ENCODE data around the gene TENM3. TPM values are rescaled to one million over a fixed set of nuclear protein-coding genes. Genes with fewer than 3 reads are reported as not detected.

TENM3 gene
- total RNA-seq, 1 donor from 2014 or later: 124 TPM

DNA sequence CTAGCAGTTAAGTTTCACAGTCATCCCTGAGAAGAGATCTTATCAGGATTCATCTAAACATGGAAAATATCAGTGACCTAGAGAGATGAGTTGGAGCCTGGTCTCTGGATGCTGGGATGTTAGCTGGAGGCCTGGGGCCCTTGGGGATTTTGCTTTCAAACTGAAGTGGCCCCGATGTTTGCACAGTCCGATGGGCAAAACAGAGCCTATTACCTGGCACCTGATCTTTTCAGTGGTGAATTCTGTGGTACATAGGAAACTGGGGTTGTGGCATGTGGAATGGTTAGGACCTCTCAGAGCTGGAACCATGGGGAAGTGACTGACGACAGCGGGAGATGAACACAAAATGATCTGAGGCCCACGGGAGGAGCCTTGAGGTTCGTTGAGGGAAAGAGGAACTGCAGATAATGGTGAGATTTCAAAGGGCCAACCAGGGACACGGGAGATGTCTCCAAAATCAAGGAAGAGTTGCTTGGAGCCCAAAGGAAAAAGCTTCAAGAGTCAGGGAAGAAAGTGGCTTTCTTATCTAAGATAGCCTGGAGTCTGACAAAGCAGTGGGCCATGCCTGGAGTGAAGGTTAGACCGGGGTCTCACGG is 17.8 kb upstream of the TENM3 start:
- Mint-ChIP-seq H3K9me3 (ENCODE audit: unreplicated experiment) (peaks cover 1% of the 10 kb centered on the region), H3K27ac (ENCODE audit: unreplicated experiment) (no peak overlapping the region), H3K36me3 (ENCODE audit: unreplicated experiment) (no peaks in the 10 kb centered on the region), H3K4me3 (ENCODE audit: unreplicated experiment) (no peak overlapping the region), H3K27me3 (ENCODE audit: unreplicated experiment) (no peaks in the 10 kb centered on the region), H3K4me1 (ENCODE audit: low read depth, unreplicated experiment) (peaks cover 3% of the 10 kb centered on the region)
- TF ChIP-seq, protein P1, sequence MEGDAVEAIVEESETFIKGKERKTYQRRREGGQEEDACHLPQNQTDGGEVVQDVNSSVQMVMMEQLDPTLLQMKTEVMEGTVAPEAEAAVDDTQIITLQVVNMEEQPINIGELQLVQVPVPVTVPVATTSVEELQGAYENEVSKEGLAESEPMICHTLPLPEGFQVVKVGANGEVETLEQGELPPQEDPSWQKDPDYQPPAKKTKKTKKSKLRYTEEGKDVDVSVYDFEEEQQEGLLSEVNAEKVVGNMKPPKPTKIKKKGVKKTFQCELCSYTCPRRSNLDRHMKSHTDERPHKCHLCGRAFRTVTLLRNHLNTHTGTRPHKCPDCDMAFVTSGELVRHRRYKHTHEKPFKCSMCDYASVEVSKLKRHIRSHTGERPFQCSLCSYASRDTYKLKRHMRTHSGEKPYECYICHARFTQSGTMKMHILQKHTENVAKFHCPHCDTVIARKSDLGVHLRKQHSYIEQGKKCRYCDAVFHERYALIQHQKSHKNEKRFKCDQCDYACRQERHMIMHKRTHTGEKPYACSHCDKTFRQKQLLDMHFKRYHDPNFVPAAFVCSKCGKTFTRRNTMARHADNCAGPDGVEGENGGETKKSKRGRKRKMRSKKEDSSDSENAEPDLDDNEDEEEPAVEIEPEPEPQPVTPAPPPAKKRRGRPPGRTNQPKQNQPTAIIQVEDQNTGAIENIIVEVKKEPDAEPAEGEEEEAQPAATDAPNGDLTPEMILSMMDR (IDR thresholded peaks at IDR 0.05; ENCODE audit: partially characterized antibody, unreplicated experiment): no peak
- no peak for DNase-seq

DNA sequence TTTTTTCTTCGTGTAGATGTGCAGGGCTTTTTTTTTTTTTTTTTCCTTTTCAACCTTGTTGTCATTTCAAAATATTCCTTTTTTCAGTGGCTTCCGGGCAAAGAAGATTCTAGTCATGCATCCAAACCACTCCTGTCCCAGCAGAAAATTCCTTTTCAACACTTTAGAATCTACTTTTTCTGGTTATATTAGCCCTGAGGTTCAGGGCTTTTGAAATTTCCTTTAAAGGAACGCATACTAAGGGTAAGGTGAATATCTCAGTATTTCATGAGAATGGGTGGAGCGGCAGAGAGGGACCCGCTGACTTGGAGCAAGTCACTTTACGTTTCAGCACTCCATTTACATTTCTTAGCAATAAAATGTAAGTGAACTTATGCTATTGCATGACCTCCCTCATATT is 15.6 kb upstream of the TENM3 start:
- Mint-ChIP-seq H3K36me3 (ENCODE audit: unreplicated experiment) (no peaks in the 10 kb centered on the region), H3K27me3 (ENCODE audit: unreplicated experiment) (peaks cover 2% of the 10 kb centered on the region), H3K4me3 (ENCODE audit: unreplicated experiment) (no peak overlapping the region), H3K4me1 (ENCODE audit: low read depth, unreplicated experiment) (peaks cover 3% of the 10 kb centered on the region), H3K9me3 (ENCODE audit: unreplicated experiment) (no peaks in the 10 kb centered on the region), H3K27ac (ENCODE audit: unreplicated experiment) (no peak overlapping the region)
- DNase-seq: no peak
- TF ChIP-seq, protein P1 (IDR thresholded peaks at IDR 0.05; ENCODE audit: partially characterized antibody, unreplicated experiment): no peak

DNA sequence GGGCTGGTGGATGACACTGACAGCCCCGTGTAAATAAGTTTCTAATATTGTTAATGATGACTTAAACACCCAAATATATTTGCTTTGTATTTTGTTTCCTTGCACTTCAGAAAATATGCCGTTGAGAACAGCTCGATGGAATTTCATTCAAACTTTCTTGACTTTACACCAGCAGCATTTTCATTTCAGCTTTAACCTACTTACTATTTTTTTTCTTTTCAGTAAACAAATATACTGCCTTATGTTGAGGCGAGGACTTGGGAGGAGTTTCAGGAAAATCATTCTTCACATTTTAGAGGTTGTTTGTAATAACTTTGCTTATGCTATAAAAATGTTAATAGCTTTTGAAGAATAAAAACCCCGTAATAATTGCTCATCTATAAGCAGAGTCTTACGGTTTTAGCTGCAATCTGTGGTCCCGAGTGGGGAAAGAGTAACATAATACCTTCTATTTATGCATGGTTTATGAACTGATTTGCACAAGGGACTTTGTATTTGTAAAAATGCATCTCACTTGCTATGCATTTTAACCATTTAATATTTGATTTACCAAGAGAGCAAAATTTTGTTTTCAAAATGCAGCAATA is 14.1 kb upstream of the TENM3 start:
- TF ChIP-seq, protein P1 (IDR thresholded peaks at IDR 0.05; ENCODE audit: partially characterized antibody, unreplicated experiment): no peak
- no peak for DNase-seq
- Mint-ChIP-seq H3K27ac (ENCODE audit: unreplicated experiment) (no peak overlapping the region), H3K4me3 (ENCODE audit: unreplicated experiment) (no peak overlapping the region), H3K4me1 (ENCODE audit: low read depth, unreplicated experiment) (peaks cover 3% of the 10 kb centered on the region), H3K27me3 (ENCODE audit: unreplicated experiment) (peaks cover 2% of the 10 kb centered on the region), H3K36me3 (ENCODE audit: unreplicated experiment) (no peaks in the 10 kb centered on the region), H3K9me3 (ENCODE audit: unreplicated experiment) (no peaks in the 10 kb centered on the region)

DNA sequence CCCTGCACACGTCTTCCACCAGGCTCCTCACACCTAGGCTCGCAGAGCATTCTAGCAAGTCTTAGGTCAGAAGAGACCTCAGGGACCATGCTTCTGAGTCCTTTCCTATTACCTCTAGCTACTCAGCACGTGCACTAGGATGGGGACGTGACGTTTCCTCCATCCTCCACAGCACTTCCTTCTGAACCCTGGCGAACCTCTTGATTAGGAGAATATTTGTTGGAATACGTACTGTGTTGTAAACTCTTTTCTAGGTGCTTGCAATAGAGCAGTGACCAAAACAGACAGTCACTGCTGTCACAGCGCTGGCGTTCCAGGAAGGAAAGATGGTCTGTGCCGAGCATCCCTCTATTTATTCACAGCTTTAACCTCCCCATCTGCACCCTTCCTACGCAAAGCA is 12.9 kb upstream of the TENM3 start:
- no peak overlapping the region for H3K4me3 Mint-ChIP-seq (ENCODE audit: unreplicated experiment)
- H3K36me3 Mint-ChIP-seq (ENCODE audit: unreplicated experiment): no peaks in the 10 kb centered on the region
- H3K27ac Mint-ChIP-seq (ENCODE audit: unreplicated experiment): no peak overlapping the region
- peaks cover 2% of the 10 kb centered on the region for H3K27me3 Mint-ChIP-seq (ENCODE audit: unreplicated experiment)
- H3K4me1 Mint-ChIP-seq (ENCODE audit: low read depth, unreplicated experiment): peaks cover 3% of the 10 kb centered on the region
- TF ChIP-seq, protein P1 (IDR thresholded peaks at IDR 0.05; ENCODE audit: partially characterized antibody, unreplicated experiment): no peak
- DNase-seq: no peak
- no peaks in the 10 kb centered on the region for H3K9me3 Mint-ChIP-seq (ENCODE audit: unreplicated experiment)

DNA sequence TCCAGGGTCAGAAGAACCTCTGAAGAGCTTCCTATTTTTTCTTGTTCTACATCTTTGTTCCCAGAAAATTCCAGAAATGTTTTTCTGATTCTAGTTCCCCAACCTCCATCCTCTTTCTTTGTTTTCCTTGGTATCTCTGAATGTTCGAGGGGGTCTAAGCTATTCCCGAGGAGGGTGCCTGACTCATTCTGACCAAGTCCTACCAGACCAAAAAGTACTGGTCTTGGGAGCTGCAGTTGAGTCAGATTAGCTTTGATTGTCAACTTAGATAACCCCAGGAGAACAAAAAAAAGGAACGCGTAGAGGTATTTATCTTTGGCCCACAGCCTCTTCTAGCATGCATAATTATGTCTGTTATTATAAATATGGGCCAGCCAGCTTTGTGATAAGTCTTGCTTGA is 12.1 kb upstream of the TENM3 start:
- H3K36me3 Mint-ChIP-seq (ENCODE audit: unreplicated experiment): no peaks in the 10 kb centered on the region
- no peaks in the 10 kb centered on the region for H3K9me3 Mint-ChIP-seq (ENCODE audit: unreplicated experiment)
- H3K4me1 Mint-ChIP-seq (ENCODE audit: low read depth, unreplicated experiment): no peaks in the 10 kb centered on the region
- no peak for DNase-seq
- peaks cover 2% of the 10 kb centered on the region for H3K27me3 Mint-ChIP-seq (ENCODE audit: unreplicated experiment)
- H3K27ac Mint-ChIP-seq (ENCODE audit: unreplicated experiment): no peak overlapping the region
- TF ChIP-seq, protein P1 (IDR thresholded peaks at IDR 0.05; ENCODE audit: partially characterized antibody, unreplicated experiment): no peak
- H3K4me3 Mint-ChIP-seq (ENCODE audit: unreplicated experiment): no peak overlapping the region

Data from glutamatergic neuron (in vitro differentiated cells).